Measurements from ENCODE around the gene POLR3E.
"Not testable (repeated sequence)": the region's sequence is repeated elsewhere in the genome, so short reads cannot be mapped to it uniquely, and the experiment has no call there.

POLR3E gene

GRCh38 chr16:22335668-22336246 lies 38.5 kb downstream of the POLR3E start:
- no peak for DNase-seq

- no peak for DNase-seq
These were observed 39.4 kb downstream of the POLR3E start for GRCh38 chr16:22336581-22336980.

DNA sequence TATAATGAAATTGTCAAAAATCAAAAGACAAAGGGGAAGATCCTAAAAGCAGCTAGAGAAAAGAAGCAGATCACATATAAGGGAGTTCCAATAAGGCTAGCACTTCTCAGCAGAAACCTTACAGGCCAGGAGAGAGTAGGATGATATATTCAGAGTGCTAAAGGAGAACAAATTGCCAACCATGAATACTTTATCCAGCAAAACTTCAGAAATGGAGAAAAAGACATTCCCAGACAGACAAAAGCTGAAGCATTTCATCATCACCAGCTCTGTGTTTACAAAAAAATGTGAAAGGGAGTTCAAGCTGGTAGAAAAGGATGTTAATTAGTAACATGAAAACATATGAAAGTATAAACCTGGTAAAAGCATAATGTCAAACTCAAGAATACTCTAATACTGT lies 39.8 kb downstream of the POLR3E start:
- DNase-seq = no peak

GRCh38 chr16:22337849-22338635 lies 40.8 kb downstream of the POLR3E start:
- no peak for DNase-seq

- no peak for DNase-seq
These were observed 43.7 kb downstream of the POLR3E start for GRCh38 chr16:22340945-22341344.

DNA sequence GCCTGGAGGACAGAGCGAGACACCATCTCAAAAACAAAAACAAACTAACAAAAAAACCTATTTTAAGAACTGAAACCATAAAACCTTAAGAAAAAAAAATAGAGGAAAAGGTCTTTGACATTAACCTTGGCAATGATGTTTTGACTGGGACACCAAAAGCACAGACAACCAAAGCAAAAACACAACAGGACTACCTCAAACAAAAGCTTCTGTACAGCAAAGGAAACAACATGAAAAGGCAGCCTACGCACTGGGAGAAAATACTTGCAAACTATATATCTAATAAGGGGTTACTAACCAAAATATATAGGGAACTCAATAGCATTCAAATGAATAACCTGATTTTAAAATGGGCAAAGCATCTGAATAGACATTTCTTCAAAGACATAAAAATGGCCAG lies 44.9 kb downstream of the POLR3E start:
- DNase-seq = no peak

GRCh38 chr16:22346483-22346882 lies 49.3 kb downstream of the POLR3E start:
- DNase-seq = no peak

GRCh38 chr16:22347100-22347820 lies 50.1 kb downstream of the POLR3E start:
- no peak for DNase-seq

DNA sequence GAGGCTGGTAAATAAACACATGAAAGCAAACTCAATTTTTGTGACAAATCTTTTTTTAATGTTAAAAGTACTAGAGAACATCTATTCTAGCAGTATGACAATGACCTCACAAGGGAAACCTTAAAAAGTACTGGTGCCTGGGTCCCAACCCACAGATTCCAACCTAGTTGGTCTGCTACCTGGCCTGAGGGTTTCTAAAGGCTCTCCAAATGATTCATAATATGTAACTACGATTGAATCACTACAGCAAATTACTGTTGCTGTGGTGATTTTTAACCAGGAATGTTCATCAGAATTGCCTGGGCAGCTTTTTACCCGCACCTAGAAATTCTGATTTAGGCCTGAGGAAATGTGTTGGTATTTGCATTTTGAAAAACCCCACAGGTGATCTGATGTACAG lies 51.1 kb downstream of the POLR3E start:
- no peak for DNase-seq

DNA sequence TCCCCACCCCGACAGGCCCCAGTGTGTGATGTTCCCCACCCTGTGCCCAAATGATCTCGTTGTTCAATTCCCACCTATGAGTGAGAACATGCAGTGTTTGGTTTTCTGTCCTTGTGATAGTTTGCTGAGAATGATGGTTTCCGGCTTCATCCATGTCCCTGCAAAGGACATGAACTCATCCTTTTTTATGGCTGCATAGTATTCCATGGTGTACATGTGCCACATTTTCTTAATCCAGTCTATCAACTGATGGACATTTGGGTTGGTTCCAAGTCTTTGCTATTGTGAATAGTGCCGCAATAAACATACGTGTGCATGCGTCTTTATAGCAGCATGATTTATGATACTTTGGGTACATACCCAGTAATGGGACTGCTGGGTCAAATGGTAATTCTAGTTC lies 53.8 kb downstream of the POLR3E start:
- DNase-seq = not testable (repeated sequence)

GRCh38 chr16:22352140-22352539 lies 54.9 kb downstream of the POLR3E start:
- no peak for DNase-seq

- DNase-seq = no peak
These were observed 55.5 kb downstream of the POLR3E start for GRCh38 chr16:22352723-22353122.

DNA sequence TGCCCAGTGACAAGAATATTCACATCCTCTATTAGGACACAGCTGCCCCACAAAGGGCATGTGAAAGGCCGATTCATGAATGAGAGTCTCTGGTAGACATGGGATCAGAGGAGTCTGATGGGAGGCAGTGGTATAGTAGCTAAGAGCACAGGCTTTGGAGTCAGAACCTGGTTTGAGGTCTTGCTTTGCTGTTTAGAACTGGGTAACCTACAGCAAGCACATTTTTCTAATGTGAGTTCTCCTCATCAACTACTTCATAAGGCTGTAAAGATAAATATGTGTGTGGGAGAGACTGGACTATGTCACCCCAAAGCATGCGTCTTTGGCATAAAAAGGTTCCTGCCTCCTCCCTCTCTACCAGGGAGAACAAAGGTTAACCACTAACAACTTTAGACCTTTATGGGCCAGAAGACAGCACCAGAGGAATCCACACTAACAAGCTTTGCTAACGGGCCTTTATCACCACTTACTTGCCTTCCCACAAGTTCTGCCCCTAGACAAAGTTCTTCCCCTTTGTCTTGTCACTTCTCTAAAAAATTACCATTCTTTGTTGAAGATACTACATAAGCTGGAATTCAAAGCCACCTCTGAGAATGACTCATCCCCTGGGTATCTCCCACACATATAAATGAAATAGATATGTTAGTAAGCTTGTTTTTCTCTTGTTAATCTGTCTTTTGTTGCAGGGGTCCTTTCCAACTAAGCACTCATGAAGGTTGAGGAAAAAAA lies 56.1 kb downstream of the POLR3E start:
- DNase-seq = no peak

GRCh38 chr16:22353933-22354541 lies 56.8 kb downstream of the POLR3E start:
- no peak for DNase-seq

- DNase-seq = no peak
These were observed 58.3 kb downstream of the POLR3E start for GRCh38 chr16:22355487-22355908.

GRCh38 chr16:22356930-22357634 lies 59.9 kb downstream of the POLR3E start:
- DNase-seq = no peak

DNA sequence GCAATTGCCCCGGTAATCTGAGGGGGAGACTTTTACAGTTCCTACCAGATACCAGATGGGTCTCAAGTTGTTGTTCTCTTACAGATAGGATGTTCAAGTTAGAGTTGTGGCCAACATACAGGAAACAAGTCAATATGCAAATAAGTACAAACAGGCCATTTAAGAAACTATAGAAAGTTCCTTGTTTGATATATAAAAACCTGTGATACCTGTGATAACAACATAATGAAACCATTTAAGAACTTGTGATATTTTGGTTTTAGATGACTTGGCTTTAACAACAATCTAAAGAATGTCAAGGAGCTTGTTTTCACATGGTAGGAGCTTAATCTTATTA lies 60.4 kb downstream of the POLR3E start:
- DNase-seq = no peak

- no peak for DNase-seq
These were observed 60.8 kb downstream of the POLR3E start for GRCh38 chr16:22358000-22358399.

- no peak for DNase-seq
These were observed 62.5 kb downstream of the POLR3E start for GRCh38 chr16:22359679-22360078.

GRCh38 chr16:22360963-22361659 lies 63.9 kb downstream of the POLR3E start:
- no peak for DNase-seq

DNA sequence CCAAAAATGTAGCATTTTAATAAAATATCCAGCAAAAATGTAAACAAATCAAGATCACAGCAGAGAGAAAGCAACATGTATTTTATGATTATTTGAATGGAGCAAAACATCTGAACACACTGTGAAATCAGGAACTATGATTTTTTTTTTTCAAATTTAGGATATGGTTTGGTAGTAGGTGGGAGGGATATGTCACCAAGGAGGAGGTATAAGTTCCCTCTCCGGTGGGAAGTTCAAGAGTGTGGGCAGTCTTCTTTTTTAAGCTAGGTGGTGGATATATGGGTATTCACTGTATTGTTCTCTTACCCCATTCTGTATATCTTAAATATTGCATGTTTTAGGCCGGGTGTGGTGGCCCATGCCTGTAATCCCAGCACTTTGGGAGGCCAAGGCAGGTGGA lies 67.0 kb downstream of the POLR3E start:
- DNase-seq = no peak

- no peak for DNase-seq
These were observed 69.2 kb downstream of the POLR3E start for GRCh38 chr16:22366371-22366770.

All from stimulated activated CD4-positive, alpha-beta T cell treated with anti-CD3 and anti-CD28 coated beads, Interleukin-1b, Interleukin-23, amount 100 ng/mL, for 48 hours (primary cell).